ENCODE data around the gene ELOB.

Gene ELOB

DNA sequence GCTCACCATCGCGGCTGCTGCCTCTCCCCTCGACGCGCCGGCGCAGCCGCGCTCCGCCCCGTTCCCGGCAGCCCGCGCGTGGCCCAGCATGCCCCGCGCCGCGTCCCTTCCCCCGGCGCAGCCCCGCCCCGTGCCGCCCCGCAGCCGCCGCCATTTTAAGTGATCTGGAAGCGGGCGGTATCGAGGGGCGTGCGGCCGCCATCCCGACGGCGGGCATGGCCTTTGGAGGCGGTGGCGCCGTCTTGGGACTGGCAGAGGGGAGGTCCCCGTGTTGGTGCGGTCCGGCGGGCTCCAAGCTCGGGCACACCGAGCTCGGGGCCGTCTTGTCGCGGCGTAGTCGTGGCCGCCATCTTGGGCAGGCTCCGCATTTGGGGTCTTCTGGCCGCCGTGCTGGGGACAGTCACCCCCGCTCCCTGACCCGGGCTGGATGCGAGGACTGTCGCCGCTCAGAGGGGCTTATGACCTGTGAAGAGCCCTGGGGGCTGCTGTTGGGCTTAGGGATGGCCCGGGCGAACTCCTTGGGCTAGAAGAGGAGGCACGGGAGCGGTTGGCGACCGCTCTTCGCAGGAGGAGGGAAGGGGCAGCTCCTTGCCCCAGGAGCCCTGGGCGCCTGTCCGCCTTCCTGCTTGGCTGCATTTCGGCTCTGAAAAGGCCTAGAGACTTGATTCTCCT lies at the start of gene ELOB:
ELOB (minus strand) TSS at position 50 of the 672 bp plus-strand sequence; CDS start at position 9, 41 bp downstream.
- in situ Hi-C loops (cut with MboI; ENCODE audit: low pct_unique_long_range_greater_than_20kb, low sequenced_read_pairs): no loop called here
- DNase-seq: peak; percentile 70

DNA sequence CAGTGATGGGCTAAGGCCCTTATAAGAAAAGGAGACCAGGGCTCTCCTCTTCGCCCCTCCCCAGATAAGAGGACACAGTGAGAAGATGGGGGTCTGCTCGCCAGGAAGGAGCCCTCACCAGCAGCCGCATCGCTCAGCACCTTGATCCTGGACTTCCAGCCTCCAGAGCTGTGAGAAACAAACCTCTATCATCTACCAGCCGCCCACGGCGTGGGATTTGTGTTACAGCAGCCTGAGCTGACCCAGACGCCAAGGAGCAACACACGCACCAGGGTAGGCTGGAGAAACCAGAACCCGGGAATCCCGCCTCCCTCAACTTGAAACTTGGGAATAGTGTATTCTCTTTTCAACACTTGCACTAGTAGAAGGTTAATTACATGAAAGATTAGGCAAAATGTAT lies 48.8 kb upstream of the ELOB start:
- DNase-seq: no peak
- in situ Hi-C loops (cut with MboI; ENCODE audit: low pct_unique_long_range_greater_than_20kb, low sequenced_read_pairs): no loop called here

DNA sequence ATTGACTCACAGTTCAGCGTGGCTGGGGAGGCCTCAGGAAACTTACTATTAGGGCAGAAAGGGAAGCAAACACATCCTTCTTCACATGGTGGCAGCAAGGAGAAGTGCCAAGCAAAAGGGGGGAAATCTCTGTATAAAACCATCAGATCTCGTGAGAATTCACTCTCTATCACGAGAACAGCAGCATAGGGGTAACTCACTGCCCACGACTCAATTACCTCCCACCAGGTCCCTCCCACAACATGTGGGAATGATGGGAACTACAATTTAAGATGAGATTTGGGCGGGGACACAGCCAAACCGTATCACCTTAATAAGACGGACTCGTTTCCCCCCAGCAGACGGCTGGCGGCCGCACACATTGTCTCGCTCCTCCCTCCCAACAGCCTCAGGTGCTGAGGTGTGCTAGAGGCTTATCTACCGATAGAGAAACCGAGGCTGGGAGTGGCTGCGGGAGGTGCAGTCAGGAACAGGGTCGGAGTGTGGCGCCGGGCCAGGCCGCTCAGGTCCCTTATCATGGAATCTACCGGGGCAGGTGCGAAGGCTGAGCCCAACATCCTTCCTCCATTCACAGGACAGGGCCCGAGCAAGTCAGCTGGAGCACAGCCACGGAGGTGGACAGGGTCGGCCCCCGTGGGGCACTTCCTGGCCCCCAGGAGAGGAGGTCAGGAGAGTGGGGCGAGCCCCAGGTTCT lies 48.1 kb upstream of the ELOB start:
- in situ Hi-C loops (cut with MboI; ENCODE audit: low pct_unique_long_range_greater_than_20kb, low sequenced_read_pairs): no loop called here
- DNase-seq: no peak

DNA sequence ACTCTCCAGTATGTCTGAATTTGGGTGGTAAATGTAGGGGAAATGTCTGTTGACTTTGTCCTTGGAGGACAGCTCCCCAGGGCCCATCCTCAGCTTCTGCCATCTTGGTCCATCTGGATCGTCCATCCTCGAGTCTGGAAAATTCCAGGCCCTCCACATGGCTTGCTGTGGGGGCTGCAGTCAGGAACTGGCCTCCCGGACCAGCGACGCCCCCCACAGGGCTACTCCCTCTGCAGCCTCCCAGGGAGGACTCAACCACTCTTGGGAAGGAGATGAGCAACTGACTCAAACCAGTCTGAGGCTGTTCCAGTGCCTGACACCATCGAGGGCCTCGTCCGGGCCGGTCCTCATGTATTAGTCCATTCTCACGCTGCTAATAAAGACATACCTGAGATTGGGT lies 47.5 kb upstream of the ELOB start:
- DNase-seq: no peak
- in situ Hi-C loops (cut with MboI; ENCODE audit: low pct_unique_long_range_greater_than_20kb, low sequenced_read_pairs): no loop called here

DNA sequence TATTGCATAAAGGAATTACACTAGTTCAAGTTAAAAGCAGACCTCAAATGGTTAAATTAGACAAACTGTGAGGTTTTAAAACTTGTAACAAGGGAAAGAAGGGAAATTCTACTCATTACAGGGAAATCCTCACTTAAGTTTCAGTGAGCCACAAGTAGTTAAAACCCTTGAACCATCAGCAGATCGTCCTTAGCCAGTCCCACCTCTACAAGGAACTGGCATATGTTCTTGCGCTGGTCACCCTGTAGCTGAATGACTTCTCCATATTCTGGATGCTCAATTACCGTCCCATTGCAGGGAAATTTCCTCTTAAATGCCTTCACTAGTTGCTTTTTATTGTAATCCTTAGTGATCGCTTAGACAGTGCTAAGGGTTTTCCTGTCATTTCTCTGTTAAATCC lies 45.4 kb upstream of the ELOB start:
- in situ Hi-C loops (cut with MboI; ENCODE audit: low pct_unique_long_range_greater_than_20kb, low sequenced_read_pairs): no loop called here
- no peak for DNase-seq

DNA sequence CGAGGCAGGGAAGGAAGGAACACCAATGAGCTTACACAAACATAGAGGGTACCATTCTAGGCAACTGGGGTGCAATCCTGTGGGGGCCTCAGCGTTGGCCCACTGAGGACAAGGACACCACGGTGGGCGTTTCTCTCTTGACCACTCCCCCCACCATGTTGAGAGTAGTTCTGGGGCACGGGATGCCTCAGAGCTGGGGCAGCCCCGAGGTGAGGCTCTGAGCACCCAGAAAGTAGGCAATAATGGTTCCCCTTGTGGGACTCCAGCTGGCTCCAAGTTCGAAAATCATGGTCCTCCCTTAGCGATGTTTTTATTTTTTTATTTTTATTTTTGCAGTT lies 45.0 kb upstream of the ELOB start:
- no peak for DNase-seq
- in situ Hi-C loops (cut with MboI; ENCODE audit: low pct_unique_long_range_greater_than_20kb, low sequenced_read_pairs): no loop called here

DNA sequence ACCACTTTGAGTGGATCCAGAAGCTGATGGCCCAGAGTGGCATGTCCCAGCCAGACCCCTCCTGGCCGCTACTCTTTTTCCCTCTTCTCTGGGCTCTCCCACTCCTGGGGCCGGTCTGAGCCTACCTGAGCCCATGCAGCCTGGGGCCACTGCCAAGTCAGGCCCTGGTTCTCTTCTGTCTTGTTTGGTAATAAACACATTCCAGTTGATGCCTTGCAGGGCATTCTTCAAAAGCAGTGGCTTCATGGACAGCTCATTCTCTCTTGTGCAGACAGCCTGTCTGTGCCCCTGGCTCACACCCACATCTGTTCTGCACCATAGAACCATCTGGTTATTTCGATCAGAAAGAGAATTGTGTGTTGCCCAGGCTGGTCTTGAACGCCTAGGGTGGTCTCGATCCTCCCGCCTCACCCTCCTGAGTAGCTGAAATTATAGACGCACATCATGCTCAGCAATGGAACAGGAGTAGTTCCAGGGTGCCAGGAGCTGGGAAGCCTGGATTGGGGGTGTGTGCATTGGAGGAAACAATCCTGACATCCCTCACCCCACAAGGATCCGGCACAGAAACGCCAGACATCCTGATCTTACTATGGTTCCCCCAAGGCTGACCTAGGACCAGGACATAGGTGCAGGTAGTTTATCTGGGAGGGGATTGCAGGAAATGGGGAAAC lies 44.5 kb upstream of the ELOB start:
- no peak for DNase-seq

DNA sequence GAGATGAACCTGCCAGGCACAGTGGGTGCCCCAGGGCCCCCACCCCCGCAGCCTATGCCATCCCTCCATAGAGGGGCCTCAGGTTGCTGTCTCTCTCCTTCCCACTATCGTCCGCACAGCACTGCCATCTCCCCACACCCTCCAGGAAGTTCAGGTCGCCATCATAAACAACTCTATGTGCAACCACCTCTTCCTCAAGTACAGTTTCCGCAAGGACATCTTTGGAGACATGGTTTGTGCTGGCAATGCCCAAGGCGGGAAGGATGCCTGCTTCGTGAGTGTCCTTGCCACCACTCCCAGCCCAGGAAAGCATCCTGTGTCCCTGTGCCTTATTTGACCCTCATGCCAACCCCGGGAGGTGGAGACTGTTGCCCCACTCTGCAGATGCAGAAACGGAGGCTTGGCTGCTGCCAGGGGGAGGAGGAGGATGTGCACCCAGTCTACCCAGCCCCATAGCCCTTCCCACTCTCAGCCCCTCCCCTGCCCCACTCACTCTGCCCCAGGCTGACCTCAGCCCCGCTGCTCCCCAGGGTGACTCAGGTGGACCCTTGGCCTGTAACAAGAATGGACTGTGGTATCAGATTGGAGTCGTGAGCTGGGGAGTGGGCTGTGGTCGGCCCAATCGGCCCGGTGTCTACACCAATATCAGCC lies 43.9 kb upstream of the ELOB start:
- DNase-seq: no peak
- in situ Hi-C loops (cut with MboI; ENCODE audit: low pct_unique_long_range_greater_than_20kb, low sequenced_read_pairs): no loop called here

More for the DNA sequence above, 44.5 kb upstream of the ELOB start:
- in situ Hi-C loops (cut with MboI; ENCODE audit: low pct_unique_long_range_greater_than_20kb, low sequenced_read_pairs): no loop called here

DNA sequence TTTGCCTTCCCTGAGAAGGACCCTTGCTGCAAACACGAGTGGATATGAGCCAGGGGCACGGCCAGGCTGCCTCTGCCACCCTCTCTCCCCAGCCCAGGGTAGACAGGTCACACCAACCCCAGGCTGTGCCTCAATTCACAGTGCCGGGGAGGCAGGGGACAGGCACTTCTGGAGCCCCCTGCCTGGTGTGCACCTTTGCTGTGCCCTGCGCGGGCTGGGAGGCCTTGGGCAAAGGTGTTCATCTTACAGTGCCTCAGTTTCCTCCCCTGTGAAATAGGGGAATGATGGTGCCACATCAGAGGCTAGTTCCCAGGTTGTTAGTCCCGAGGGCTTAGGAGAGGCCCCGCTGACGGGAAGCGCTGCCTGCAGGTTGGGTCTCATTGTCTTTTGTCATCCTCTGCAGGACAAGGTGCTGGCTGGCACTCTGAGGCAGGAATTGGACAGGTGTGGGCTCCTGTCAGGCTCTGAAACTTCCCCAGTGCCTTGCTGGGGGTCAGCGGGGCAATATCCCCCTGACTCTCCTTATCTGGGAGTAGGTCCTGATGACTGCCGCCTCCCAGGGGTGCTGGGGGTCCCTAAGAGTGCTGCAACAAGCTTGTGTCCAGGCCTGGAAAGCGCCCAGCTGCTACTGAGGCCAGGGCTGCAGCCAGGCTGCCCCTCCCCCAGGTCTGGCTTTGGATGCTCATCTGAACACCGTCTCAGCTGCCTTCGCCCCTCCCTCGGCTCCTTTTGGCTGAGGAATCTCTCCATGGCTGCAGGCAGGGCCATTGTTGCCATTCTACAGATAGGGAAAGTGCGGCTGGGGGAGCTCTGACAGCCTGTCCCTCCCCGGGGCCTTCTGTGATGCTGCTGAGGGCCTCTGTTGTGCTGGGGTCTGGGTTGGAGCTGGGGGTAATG lies 43.1 kb upstream of the ELOB start:
- in situ Hi-C loops (cut with MboI; ENCODE audit: low pct_unique_long_range_greater_than_20kb, low sequenced_read_pairs): no loop called here

DNA sequence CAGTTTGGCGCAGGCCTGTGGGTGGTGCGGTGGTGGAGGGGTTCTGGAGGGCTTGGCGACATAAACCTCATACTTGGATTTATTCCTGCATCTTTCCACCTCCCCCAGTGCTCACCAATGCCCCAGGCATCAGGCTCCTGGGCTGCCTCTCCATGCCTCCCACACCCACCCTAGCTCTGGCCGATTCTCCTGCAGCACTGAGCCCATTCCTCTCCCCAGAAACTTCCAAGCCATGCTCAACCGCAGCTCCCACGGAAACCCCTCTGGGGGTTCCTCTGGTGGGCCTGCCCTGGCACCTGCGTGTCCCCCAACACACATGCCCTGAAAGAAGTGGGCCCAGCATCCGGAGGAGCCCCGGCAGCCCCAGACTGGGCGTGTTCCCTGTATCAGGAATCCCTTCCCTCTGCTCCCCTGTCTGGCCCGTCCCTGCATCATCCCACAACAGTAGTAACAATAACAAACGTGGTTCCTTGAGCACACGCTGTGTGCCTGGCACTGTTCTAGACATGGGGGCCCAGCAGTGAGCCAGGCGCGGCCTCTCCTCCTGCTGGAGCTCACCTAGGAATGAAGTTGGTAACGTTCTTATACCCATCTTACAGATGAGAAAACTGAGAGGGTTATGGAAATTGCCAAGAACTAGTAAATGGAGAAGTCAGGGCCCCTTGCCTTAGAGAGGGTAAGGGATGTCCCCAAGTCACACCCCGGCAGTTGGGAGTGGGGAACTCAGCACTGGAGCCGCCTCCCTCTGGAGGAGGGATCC lies 42.3 kb upstream of the ELOB start:
- DNase-seq: no peak
- in situ Hi-C loops (cut with MboI; ENCODE audit: low pct_unique_long_range_greater_than_20kb, low sequenced_read_pairs): no loop called here

More for the DNA sequence above, 43.1 kb upstream of the ELOB start:
- DNase-seq: no peak

DNA sequence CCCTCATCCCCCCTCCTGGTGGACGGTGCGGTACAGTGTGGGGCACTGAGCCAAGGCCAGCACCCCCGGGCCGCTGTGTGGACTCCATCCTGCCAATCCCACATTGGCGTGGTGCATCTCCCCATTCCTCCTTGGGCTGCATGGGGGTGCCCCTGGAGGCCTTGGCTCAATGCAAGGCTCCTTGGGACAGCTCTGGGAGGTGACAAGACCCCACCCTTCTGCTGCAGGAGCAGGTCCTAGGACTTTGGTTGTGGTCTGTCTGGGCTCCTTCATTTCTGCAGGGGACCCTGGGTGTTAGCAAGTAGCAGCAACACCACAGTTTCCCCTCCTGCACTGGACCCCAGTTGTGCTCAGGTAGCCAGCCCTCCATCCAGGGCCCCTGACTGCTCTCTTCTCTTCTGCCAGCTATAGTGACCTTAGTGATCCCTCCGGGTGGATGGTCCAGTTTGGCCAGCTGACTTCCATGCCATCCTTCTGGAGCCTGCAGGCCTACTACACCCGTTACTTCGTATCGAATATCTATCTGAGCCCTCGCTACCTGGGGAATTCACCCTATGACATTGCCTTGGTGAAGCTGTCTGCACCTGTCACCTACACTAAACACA lies 41.3 kb upstream of the ELOB start:
- in situ Hi-C loops (cut with MboI; ENCODE audit: low pct_unique_long_range_greater_than_20kb, low sequenced_read_pairs): no loop called here
- no peak for DNase-seq

DNA sequence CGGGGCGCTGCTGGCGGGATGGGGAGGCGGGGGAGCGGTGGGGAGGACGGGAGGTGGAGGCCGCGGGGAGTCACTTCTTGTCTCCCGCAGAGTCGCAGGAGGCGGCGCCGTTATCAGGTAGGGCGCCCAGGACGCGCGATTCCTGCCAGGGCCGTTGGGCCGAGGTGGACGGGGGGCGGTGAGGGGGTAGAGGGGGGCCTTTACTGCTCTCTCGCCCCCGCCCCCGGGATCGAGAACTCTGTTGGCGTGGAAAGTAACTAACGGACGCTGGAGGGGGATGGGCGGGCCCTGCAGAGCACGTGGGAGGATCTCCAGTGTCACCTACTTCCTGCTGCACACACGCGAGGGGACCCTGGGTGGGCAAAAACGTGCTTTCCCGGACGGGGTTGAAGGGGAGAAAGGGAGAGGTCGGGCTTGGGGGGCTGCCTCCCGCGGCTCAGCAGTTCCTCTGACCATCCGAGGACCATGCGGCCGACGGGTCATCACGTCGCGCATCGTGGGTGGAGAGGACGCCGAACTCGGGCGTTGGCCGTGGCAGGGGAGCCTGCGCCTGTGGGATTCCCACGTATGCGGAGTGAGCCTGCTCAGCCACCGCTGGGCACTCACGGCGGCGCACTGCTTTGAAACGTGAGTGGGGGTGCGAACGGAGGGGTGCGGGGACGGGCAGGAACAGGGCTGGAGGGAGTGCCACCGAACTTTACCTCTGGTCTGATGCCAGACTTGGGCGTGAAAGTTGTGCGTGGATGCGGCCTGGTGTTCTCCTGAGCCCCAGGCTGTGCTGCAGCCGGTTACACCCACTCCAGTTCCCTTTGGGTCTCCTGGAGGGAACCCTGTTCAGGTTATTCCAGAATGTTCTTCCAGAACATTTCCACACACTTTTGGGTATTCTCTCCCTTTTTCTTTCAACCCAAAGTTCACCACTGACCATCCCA lies 40.5 kb upstream of the ELOB start:
- in situ Hi-C loops (cut with MboI; ENCODE audit: low pct_unique_long_range_greater_than_20kb, low sequenced_read_pairs): no loop called here
- DNase-seq: no peak

DNA sequence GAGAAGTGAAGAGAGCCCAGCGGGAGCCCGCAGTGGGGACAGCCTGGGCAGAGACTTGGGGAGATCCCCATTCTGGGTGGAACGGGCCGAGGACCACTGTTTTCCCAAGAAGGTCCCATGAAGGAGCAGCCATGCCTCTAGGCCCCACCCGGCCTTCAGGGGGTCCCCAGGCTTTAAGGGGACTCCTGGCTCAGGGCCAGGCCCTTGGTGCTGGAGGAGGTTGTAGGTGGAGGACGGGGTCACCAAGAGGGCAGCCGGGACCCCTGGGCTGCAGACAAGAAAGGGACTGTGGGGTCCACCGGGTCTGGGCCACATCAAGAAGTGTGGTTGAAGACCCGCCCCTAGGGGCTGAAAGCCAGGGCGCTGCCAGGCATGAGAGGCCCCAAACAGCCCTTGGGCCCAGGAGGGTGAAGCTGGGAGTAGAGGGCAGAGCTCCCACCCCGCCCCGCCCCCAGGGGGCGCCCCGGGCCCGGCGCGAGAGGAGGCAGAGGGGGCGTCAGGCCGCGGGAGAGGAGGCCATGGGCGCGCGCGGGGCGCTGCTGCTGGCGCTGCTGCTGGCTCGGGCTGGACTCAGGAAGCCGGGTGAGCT lies 39.8 kb upstream of the ELOB start, which contains the start of gene PRSS21:
PRSS21 (plus strand) TSS at position 487 of the 589 bp plus-strand sequence; CDS start at position 519, 32 bp downstream.
- in situ Hi-C loops (cut with MboI; ENCODE audit: low pct_unique_long_range_greater_than_20kb, low sequenced_read_pairs): no loop called here
- no peak for DNase-seq

DNA sequence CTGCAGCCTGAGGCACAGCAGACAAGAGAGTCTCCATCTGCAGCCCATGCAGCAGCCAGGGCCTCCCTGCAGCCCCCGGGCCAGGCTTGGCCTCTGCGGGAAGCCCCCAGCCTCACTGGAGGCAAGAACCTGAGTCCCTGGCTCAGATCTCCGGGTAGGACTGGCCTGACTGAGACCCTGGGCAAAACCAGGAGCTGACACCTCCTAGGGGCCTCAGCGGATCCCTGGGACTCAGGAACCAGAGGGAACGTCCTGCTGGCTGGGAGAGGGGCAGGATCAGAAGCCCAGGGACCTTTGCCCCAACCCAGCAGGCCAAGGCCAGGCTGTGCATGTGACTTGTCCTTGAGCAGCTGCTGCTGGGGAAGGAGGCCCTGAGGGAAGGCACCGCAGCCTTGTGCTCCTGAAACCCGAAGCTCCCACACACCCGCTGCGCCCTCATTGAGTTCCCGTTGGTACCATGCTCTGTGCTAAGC lies 38.3 kb upstream of the ELOB start:
- in situ Hi-C loops (cut with MboI; ENCODE audit: low pct_unique_long_range_greater_than_20kb, low sequenced_read_pairs): no loop called here
- DNase-seq: no peak

DNA sequence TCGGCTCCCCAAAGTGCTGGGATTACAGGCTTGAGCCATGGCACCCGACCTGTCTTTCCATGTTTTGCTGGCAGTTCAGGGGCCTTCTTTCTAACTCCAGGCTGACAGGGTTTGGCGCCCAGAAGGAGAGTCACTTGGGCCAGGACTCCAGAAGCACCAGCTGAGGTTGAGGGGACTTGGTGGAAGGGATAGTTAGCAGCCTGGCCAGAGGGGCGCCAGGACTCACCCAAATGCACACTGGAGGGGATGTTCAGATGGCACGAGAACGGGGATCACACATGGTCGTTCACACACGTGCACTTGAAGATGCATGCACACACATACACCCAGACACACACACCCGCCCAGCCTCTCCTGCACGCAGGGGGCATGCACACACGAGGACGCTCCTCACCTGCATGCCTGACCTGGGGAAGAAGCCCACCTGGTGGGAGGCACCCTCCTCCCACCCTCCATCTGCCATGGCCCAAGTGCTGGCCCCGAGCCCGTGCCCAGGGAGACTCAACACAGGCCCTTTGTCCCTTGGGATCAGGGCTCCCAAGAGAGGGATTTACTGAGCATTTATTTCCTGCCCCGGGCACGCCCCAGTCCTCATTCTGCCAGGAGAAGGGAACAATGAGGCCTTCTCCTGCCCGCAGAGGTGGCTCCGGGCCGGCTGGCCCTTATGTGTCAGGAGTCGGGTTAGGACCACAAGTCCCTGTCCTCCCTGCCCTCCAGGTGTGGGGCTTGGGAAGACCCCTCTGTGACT lies 37.6 kb upstream of the ELOB start:
- DNase-seq: no peak
- in situ Hi-C loops (cut with MboI; ENCODE audit: low pct_unique_long_range_greater_than_20kb, low sequenced_read_pairs): no loop called here

DNA sequence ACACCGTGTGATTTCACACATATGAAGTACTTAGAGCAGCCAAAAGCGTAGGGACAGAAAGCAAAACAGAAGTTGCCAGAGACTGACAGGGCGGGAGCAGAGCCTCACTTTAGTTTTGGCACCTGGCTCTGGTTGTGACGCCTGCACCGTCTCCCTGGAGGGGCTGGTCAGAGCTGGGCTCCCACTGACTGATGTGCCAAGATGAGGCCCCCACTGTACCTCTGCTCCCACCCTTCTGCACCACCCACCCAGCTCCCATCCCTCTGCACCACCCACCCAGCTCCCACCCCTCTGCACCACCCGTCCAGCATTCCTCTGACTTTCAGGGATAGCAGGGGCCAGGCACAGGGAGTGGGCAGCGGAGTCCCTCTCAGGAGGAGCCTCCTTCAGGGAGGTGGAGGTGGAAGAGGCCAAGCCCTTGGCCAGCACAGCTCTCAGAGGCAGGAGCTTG lies 36.7 kb upstream of the ELOB start:
- no peak for DNase-seq
- in situ Hi-C loops (cut with MboI; ENCODE audit: low pct_unique_long_range_greater_than_20kb, low sequenced_read_pairs): no loop called here

Measured in KBM-7 (cell line).